CD4-positive, alpha-beta T cell treated with Interleukin-17A for 4 hours (primary cell): Measurements from ENCODE around the gene HBQ1.
"Not testable (repeated sequence)": the region's sequence is repeated elsewhere in the genome, so short reads cannot be mapped to it uniquely, and the experiment has no call there.

Experiments
- DNase-seq: peaks from one replicate; pipeline ENCODE4 v3.0.0-alpha.2; 2020; ENCODE audit warnings: mixed read lengths

HBQ1 gene

GRCh38 chr16:176477-177382, 3.5 kb upstream of the HBQ1 start, which contains the start of gene HBA1:
HBA1 (plus strand) TSS chr16:176680; CDS start chr16:176717, 37 bp downstream.
- DNase-seq: not testable (repeated sequence)

- DNase-seq: no peak
Observed at GRCh38 chr16:177394-177822, 2.9 kb upstream of the HBQ1 start.

- no peak for DNase-seq
Observed at GRCh38 chr16:177981-178667, 2.1 kb upstream of the HBQ1 start.

GRCh38 chr16:178668-179015, 1.6 kb upstream of the HBQ1 start:
- no peak for DNase-seq

- DNase-seq: no peak
Observed at GRCh38 chr16:179211-180092, 807 bp upstream of the HBQ1 start.

- DNase-seq: peak; percentile 88
Observed at GRCh38 chr16:180681-181564, 664 bp downstream of the HBQ1 start.

GRCh38 chr16:181565-182021, 1.3 kb downstream of the HBQ1 start:
- DNase-seq: no peak

GRCh38 chr16:183005-183404, 2.7 kb downstream of the HBQ1 start:
- DNase-seq: no peak

- no peak for DNase-seq
Observed at GRCh38 chr16:185213-185612, 5.0 kb downstream of the HBQ1 start.

GRCh38 chr16:185691-186090, 5.4 kb downstream of the HBQ1 start:
- no peak for DNase-seq

- no peak for DNase-seq
Observed at GRCh38 chr16:187330-187729, 7.1 kb downstream of the HBQ1 start.

GRCh38 chr16:188674-189073, 8.4 kb downstream of the HBQ1 start:
- peak; percentile 37 for DNase-seq

GRCh38 chr16:189604-190186, 9.4 kb downstream of the HBQ1 start:
- no peak for DNase-seq

- DNase-seq: no peak
Observed at GRCh38 chr16:191831-192230, 11.6 kb downstream of the HBQ1 start.

GRCh38 chr16:192686-193085, 12.4 kb downstream of the HBQ1 start:
- DNase-seq: no peak

- no peak for DNase-seq
Observed at GRCh38 chr16:193441-193840, 13.2 kb downstream of the HBQ1 start.

- no peak for DNase-seq
Observed at GRCh38 chr16:194516-194915, 14.3 kb downstream of the HBQ1 start.

GRCh38 chr16:200388-200787, 20.1 kb downstream of the HBQ1 start:
- no peak for DNase-seq

- DNase-seq: no peak
Observed at GRCh38 chr16:203246-203645, 23.0 kb downstream of the HBQ1 start.

- DNase-seq: not testable (repeated sequence)
Observed at GRCh38 chr16:204046-204445, 23.8 kb downstream of the HBQ1 start.

GRCh38 chr16:209359-209758, 29.1 kb downstream of the HBQ1 start:
- DNase-seq: not testable (repeated sequence)
